Endothelial cell (in vitro differentiated cells): Measurements from ENCODE around the gene FASN. TPM values are rescaled to one million over a fixed set of nuclear protein-coding genes. Genes with fewer than 3 reads are reported as not detected.
"Not testable (repeated sequence)": the region's sequence is repeated elsewhere in the genome, so short reads cannot be mapped to it uniquely, and the experiment has no call there.

ENCODE experiments used
- DNase-seq: peaks from one replicate; pipeline ENCODE4 v3.0.0; 2021; ENCODE audit warnings: low spot score
- H3K27ac Mint-ChIP-seq: one replicate; pipeline ENCODE4 v1.8.0; 2021; ENCODE audit warnings: mixed read lengths, inconsistent platforms; ENCODE audit not compliant: unreplicated experiment
- H3K27me3 Mint-ChIP-seq: one replicate; pipeline ENCODE4 v1.8.0; 2021; ENCODE audit warnings: mild to moderate bottlenecking, moderate library complexity, mixed read lengths, inconsistent platforms; ENCODE audit not compliant: unreplicated experiment
- H3K36me3 Mint-ChIP-seq: one replicate; pipeline ENCODE4 v1.8.0; 2021; ENCODE audit warnings: mild to moderate bottlenecking, low read depth, mixed read lengths, inconsistent platforms; ENCODE audit not compliant: unreplicated experiment
- H3K4me1 Mint-ChIP-seq: one replicate; pipeline ENCODE4 v1.8.0; 2021; ENCODE audit warnings: mild to moderate bottlenecking, mixed read lengths, inconsistent platforms; ENCODE audit not compliant: unreplicated experiment
- H3K4me3 Mint-ChIP-seq: one replicate; pipeline ENCODE4 v1.8.0; 2021; ENCODE audit warnings: mild to moderate bottlenecking, mixed read lengths, inconsistent platforms; ENCODE audit not compliant: unreplicated experiment
- H3K9me3 Mint-ChIP-seq: one replicate; pipeline ENCODE4 v1.8.0; 2021; ENCODE audit warnings: mixed read lengths, inconsistent platforms; ENCODE audit not compliant: unreplicated experiment
- long read RNA-seq: library from polyadenylated mRNA; unstranded; transcript quantifications from one replicate; pipeline ENCODE4 v2.0.0, GENCODE V29; 2020; ENCODE audit not compliant: unreplicated experiment
- total RNA-seq: library from RNA; stranded (reverse); fragmentation: NEBNext Ultra II Directional; extraction: Animal tissue kit (Norgen Biotek cat#: 25700); gene quantifications from one replicate; pipeline ENCODE4 v1.2.1, GENCODE V29; 2021; ENCODE audit not compliant: unreplicated experiment
- TF ChIP-seq, protein P1 (sequence below): fragments of 200-600 bp; sonication (generic); IDR thresholded peaks from one replicate; pipeline ENCODE4 v1.5.0; 2021; ENCODE audit warnings: antibody characterized with exemption; ENCODE audit not compliant: unreplicated experiment

The FASN gene
- 400 TPM for total RNA-seq
- long read RNA-seq, partial matches to known transcripts, result 3 of 10 reads
- long read RNA-seq, other reads (novel, unspliced or antisense), result 7 of 10 reads

DNA sequence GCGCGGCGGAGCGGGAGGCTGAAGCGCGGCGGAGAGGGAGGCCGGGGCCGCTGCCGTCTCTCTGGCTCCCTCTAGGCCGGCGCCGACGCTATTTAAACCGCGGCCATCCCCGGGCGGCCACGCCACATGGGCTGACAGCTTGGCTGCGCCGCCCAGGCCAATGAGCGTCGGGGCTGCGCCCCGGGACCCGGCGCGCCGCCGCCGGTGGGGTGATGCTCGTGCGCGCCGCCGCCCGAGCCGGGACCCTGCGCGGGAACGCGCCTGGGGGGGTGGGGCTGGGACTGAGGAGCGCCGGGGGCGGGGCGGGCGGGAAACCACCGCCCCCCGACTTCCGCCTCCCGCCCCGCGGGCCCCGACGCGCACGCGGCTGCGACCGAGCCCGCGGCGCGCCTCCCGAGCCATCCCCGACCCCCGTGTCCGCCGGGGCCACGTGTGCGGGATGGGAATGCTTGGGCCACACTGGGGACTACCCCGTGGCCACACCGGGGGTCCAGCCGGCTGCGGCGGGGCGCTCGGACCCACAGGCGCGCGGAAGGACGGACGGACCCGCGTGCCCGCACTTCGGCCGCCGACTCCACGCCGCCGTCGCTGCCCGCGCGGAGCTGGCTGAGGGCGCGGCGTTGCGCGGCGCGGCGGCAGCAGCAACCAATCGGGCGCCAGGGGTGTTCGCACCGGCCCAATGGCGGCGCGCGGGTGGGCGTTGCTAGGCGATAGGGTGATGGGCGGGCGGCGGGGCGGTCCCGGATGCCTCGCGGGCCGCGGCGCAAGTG is at the start of gene FASN:
TSS of gene FASN (minus strand) at position 68 of the 770 bp plus-strand sequence. CDS start 1,791 bp downstream, outside the sequence.
- TF ChIP-seq, protein P1, sequence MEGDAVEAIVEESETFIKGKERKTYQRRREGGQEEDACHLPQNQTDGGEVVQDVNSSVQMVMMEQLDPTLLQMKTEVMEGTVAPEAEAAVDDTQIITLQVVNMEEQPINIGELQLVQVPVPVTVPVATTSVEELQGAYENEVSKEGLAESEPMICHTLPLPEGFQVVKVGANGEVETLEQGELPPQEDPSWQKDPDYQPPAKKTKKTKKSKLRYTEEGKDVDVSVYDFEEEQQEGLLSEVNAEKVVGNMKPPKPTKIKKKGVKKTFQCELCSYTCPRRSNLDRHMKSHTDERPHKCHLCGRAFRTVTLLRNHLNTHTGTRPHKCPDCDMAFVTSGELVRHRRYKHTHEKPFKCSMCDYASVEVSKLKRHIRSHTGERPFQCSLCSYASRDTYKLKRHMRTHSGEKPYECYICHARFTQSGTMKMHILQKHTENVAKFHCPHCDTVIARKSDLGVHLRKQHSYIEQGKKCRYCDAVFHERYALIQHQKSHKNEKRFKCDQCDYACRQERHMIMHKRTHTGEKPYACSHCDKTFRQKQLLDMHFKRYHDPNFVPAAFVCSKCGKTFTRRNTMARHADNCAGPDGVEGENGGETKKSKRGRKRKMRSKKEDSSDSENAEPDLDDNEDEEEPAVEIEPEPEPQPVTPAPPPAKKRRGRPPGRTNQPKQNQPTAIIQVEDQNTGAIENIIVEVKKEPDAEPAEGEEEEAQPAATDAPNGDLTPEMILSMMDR, result no peak
- DNase-seq, result peak; percentile 95
- Mint-ChIP-seq H3K4me3 (peak within 1 kb of the TSS; percentile 47), H3K36me3 (peaks cover 1% of the 10 kb centered on the region), H3K27ac (no peak within 1 kb of the TSS), H3K4me1 (no peaks in the 10 kb centered on the region), H3K9me3 (no peaks in the 10 kb centered on the region), H3K27me3 (peaks cover 7% of the 10 kb centered on the region)

- H3K27ac Mint-ChIP-seq, result no peak overlapping the region
- H3K36me3 Mint-ChIP-seq, result peaks cover 9% of the 10 kb centered on the region
- H3K27me3 Mint-ChIP-seq, result no peaks in the 10 kb centered on the region
- TF ChIP-seq, protein P1, result no peak
- no peak overlapping the region for H3K4me3 Mint-ChIP-seq
- DNase-seq, result no peak
- H3K4me1 Mint-ChIP-seq, result peaks cover under 1% of the 10 kb centered on the region
- no peaks in the 10 kb centered on the region for H3K9me3 Mint-ChIP-seq
These were observed 48.9 kb upstream of the FASN start for GRCh38 chr17:82146663-82147654.

- no peak overlapping the region for H3K4me3 Mint-ChIP-seq
- H3K9me3 Mint-ChIP-seq, result no peaks in the 10 kb centered on the region
- peaks cover 9% of the 10 kb centered on the region for H3K36me3 Mint-ChIP-seq
- DNase-seq, result no peak
- TF ChIP-seq, protein P1, result no peak
- peaks cover 3% of the 10 kb centered on the region for H3K4me1 Mint-ChIP-seq
- H3K27ac Mint-ChIP-seq, result no peak overlapping the region
- H3K27me3 Mint-ChIP-seq, result peaks cover 2% of the 10 kb centered on the region
These were observed 47.6 kb upstream of the FASN start for GRCh38 chr17:82145550-82146155.

DNA sequence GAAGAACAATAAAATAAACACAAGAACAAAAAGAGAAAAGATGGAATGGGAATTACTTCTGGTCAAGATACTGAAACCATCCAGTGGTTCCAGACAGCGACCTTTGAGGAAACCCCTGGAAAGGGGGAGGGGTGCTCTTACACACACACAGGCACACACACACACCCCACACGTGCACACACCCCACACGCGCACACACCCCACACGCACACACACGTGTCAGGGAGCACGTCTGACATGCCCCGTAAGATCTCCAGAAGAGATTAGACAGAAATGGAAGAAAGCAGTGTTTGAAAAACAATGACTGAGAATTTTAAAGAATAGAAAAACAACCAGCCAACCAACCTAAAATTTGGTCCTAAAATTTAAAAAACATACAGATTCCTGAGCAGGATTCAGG is 45.3 kb upstream of the FASN start:
- H3K27ac Mint-ChIP-seq, result no peak overlapping the region
- TF ChIP-seq, protein P1, result no peak
- peaks cover 3% of the 10 kb centered on the region for H3K4me1 Mint-ChIP-seq
- H3K36me3 Mint-ChIP-seq, result peaks cover 12% of the 10 kb centered on the region
- no peak for DNase-seq
- H3K27me3 Mint-ChIP-seq, result peaks cover 2% of the 10 kb centered on the region
- H3K9me3 Mint-ChIP-seq, result no peaks in the 10 kb centered on the region
- H3K4me3 Mint-ChIP-seq, result no peak overlapping the region

GRCh38 chr17:82139961-82140360 is 41.9 kb upstream of the FASN start:
- DNase-seq, H3K27ac Mint-ChIP-seq, H3K4me3 Mint-ChIP-seq, H3K27me3 Mint-ChIP-seq, H3K36me3 Mint-ChIP-seq, H3K4me1 Mint-ChIP-seq, H3K9me3 Mint-ChIP-seq: not testable (repeated sequence)
